GM19397 (cell line): ENCODE results near the gene TBCD.

ENCODE experiments used
- ATAC-seq: cut with Tn5 transposase; IDR thresholded peaks from one replicate; pipeline ENCODE4 v1.9.1; 2021; ENCODE audit warnings: mild to moderate bottlenecking, moderate library complexity; ENCODE audit not compliant: unreplicated experiment

Gene TBCD

DNA sequence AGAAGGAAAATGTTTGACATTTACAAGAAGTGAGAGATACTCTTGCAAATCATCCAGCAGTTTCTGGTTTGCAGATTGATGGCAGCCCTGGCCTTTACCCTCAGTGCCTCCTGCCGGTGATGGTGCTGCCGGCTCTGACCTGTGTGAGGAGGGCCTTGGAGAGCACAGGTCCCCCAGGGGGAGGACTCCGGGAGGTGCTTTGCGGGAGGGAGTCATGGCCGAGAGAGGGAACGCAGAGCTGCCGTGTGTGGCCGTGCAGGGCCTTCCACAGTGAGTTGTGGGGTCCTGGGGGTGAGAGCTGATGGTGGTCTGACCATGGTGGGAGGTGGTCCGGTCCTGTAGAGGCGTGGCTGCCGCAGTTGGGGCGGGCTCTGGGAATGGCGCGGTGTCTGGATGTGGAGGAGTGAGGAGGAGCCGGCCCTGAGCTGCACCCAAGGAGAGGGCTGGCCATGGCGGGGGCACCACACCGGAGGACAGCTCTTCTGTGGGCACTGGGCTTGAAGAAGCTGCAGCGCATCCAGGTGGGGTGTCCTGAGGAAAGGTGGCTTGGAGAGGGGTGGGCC, 116.0 kb downstream of the TBCD start:
- ATAC-seq = no peak

DNA sequence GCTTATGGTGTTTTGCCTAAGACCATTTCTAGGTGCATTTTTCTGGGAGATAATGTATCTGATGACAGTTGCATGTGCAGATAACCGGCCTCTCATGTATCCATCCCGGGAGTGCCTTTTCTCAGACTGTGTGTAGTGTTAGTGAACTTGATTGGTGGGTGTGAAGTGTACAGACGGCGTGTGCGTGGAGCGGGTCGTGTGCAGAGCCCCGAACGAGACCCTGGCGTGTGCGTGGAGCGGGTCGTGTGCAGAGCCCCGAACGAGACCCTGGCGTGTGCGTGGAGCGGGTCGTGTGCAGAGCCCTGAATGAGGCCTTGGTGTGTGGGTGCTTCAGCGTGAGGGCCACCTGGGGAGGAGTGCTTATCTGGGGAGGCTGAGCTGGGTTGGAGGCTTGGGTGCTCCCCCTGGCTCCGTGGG, 116.9 kb downstream of the TBCD start:
- no peak for ATAC-seq

DNA sequence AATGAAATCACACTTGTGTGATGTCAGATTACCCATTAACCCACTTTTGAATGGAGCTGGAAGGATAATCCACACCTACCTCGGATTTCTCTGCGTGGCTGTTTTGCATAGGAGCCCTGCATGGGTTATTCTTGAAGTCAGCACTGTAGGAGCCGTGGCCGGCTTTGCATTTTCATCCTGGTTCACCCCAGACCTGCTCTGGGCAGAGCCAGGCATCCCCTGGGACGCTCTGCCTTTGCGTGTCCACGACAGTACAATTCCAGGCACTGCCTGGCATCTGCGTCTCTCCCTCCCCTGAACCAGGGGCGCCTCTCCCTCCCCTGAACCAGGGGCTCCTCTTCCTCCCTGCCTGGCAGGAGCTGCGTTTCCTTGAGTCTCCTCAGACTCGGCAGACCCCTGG, 117.7 kb downstream of the TBCD start:
- ATAC-seq = no peak

DNA sequence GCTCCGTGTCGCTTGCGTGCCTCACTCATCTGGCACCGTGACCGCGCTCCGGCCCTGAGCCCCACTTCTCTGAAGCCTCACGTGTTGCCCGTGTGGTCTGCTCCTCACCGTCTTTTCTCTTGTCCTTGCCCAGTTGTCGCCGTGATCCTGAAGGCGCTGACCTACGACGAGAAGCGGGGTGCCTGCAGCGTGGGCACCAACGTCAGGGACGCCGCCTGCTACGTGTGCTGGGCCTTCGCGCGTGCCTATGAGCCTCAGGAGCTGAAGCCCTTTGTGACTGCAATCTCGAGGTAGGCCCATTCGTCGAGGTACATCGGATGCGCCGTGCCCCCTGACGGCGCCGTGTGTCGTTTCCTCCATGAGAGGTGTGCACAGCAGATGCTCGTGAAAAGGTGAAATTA, 118.2 kb downstream of the TBCD start:
- no peak for ATAC-seq

DNA sequence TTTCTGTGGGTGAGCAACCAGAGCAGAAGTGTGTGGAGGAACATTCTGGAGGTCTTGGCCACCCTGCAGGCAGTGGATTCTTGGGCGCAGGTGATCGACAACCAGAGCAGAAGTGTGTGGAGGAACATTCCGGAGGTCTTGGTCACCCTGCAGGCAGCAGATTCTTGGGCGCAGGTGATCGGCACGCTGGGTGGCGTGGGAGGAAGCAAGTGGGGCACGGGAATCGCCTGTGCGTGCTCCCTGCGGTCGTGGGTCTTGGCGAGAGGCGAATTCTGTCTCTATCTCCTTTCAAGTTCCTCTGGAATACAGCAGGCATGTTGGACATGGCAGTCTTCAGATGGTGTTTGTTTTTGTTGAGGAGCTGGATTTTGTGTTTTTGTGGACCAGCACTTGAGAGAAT, 118.7 kb downstream of the TBCD start:
- no peak for ATAC-seq

DNA sequence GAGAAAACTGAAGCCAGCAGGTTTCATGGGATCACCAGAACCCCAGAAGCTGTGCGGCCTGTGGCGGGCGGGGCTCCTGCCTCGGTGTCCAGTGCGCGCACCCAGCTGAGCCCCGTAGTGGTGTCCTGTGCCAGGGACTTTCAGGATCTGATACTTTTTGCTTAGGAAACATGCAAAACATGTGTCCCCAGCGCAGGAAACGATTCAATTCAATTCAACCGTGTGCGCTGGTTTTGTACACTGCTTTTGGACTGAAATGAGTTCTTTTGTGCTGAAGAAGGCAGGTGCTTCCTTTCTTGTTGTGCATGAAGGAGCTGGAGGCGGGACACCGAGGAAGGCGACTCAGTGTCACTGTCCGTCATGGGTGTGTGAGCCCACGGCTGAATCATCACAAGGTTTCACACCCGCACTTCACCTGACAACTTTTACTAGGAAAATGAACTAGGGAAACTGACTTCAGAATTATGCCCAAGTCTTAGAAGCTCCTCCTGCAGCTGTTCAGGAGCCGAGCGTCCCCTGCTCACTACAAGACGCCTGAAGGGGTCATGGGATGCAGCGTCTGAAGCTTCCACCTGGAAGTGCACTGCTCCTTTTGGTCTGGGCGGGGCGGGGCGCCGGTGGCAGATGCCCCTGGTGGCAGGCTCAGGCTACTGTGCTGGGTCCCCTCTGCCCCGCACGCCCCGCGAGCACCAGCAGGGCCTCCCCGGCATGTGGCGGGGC, 119.4 kb downstream of the TBCD start:
- peak; percentile 46 for ATAC-seq

DNA sequence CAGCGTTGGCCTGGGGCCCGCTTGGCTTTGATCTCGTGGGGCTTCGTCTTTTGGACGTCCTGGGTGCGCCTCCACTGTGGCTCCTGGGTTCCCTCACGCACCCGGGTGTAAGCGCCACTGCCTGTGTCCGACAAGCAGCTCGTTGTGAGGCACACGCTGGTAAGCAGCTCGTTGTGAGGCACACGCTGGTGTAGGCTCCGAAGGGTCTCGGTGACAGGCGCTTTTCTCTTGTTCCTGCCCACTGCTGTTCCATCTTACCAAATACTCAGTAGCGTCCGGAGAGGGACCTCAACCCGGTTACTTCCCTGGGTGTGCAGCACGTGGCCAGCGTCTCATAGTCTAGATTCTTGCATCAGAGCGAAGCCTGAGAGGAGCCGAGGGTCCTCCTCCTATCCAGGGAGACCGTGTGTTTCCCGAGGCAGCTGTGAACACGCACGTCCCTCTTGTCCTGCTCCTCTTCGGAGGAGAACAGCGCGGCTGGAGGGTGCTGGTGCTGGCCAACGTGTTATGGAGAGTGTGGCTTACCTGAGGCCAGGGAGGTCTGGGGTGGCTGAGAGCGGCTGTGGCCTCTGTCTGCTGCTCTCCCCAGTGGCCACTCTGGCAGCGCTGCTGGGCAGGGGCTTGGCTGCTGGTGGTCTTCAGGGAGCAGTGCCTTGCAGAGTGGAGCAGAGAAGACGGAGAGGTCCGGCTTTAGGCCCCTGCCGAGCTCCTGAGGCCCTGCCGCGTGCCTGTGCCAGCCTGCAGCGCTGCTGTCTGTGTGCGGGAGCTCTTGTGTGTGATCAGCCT, 120.1 kb downstream of the TBCD start:
- no peak for ATAC-seq

DNA sequence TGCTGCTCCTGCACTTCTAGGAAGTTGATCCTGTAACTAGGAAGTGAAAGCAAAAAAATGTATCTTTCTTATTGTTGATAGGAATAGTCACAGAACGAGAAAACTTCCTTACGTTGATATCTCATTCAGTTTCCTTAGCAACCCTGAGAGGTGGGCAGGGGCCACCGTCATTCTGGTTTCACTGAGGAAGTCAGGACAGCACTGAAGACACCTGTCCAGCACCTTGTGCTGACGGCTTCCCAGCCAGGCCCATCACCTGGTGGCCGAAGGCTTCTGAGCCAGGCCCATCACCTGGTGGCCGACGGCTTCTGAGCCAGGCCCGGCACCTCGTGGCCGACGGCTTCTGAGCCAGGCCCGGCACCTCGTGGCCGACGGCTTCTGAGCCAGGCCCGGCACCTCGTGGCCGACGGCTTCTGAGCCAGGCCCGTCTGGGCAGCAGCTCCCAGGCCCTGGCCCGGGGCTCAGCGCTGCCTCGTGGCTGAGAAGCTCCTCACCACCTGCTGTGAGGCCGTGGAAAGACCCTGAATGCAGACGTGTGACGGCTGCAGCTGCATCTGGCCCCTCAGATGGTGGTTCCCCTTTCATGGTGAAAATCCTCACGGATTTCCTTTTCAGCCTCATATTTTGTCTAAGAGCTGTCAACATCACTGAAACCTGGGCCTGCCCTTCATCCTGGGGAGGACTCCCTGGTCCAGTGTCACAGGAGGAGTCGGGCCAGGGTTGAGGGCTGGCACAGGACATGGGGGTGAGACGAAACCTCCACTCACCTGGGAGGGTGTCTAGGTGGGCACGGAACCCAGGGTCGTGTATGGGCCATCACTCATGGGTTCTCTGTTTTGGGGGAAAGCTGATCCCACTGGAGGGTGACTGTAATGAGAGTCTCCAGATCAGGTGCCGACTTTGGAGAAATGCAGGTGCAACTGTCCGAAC, 121.0 kb downstream of the TBCD start:
- no peak for ATAC-seq

DNA sequence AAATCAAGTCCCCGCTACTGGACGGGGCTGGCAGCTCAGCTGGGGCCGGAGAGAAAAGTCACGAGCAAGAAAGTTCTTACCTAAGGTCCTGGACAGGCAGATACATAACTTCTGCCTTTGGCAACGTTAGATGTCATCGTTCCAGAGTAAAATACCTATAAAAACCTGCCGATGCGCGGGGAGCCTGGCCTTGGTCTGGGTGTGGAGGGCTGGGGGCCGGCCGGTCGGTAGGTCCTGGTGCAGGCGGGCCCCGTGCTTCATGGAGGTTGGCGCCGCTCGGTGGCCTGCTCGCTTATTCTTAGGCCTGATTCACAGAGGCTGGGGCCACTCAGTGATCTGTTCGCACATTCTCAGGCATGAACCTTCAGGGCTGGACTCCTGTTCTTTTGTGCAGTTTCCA, 121.7 kb downstream of the TBCD start:
- ATAC-seq = no peak

DNA sequence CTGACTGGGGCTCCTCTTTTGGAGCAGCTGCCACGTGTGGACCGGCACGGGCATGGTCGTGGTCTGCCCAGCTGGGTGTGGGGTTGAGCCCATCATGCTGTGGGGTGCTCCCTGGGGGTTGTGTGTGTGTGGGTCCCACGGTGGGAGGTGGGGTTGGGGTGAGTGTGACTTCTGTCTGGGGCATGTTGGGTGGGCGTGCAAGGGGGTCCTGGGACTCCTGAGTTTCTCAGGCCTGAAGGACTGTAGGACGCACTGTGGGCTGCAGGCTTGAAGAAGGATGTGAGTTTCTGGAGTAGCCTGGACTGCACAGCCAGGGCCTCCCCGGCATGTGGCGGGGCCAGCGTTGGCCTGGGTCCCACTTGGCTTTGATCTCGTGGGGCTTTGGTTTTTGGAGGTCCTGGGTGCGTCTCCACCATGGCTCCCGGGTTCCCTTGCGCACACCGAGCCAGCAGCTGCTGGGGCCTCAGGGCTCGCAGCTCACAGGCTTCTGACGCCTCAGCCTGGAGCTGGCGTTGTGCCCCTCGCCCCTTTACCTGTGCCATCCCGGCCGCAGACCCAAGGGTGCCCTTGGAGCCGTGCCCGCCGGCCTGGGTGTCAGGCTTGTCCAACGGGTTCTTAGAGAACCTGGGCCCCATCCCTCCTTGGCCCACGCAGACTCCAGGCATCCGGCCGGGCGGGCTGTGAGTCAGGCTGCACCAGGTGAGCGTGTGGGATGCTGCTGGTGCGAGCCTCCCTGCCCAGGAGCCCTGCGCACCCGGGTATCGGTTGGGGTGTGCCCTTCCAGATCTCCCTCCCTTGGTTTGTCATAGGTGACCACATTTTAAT, 122.4 kb downstream of the TBCD start:
- no peak for ATAC-seq

DNA sequence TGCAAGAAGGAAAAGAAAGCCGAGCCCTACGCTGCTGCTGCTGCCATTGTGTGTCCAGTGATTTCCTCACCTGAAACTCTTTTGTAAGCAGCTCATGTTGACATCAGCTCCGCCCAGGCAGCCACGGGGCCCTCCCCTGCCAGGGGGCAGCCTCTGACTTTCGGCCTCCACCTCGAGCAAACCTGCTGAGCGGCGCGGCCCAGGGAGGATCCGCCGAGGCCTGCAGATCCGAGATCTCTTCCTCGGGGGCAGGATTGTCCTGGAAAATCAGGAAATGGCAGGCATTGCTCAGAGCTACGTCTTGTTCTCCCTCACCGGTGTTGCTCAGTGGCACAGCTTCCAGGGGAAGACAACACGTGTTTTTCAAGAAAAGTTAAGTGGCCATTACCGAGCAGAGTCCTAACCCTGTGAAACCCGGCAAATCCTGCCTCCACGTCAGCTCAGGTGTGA, 123.6 kb downstream of the TBCD start:
- ATAC-seq = no peak

DNA sequence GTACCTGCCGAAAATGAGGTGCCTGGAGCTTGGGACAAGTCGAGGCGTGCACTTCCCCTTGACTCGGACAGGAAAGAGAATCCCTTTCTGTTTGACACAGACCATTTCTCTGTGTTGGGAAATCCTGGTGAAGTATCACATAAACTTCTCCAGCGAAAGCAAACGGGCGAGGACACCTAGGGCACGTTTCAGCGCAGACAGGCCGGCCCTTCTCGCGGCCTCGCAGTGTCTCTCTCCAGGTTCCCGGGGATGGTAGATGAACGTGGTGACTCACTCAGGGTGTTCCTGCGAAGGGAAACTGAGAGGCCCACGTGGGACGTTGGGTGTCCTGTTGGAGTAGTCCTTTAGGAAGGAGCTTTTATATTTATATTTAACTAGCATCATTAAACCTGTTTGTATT, 124.3 kb downstream of the TBCD start:
- no peak for ATAC-seq

DNA sequence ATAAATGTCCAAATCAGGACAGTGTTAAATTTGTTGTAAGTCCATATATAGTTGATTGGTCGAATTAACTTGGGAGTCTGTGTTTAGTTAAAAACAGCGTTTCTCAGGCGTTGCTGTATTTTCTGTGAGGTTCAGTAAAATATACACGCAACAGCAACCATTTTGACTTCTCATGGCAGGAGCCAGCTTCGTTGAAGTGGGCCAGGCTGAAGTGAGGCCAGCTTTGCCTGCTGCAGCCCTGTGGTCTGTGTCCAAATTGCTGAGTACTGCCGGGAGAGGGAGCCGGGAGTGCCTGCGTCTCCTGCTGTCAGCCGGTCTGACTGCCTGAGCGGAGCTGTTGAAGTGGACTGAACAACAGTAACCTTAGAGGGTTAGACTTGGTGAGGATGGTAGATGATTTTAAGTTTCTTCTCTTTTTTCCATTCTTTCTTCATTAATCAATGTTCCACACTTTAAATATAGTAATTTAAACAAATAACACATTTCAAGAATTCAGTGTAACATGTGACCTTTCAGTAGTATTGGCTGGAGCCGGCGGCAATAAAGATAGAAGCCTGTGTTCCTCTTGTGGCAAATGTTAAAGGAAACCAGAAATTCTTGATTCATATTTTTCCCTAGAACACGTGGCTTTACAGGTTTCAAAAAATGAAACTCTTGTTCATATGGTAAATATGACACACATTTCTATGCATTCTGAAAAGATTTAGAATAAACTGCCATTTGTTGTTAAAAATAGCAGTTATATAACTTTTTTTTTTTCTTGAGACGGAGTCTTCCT, 124.9 kb downstream of the TBCD start:
- ATAC-seq = no peak

DNA sequence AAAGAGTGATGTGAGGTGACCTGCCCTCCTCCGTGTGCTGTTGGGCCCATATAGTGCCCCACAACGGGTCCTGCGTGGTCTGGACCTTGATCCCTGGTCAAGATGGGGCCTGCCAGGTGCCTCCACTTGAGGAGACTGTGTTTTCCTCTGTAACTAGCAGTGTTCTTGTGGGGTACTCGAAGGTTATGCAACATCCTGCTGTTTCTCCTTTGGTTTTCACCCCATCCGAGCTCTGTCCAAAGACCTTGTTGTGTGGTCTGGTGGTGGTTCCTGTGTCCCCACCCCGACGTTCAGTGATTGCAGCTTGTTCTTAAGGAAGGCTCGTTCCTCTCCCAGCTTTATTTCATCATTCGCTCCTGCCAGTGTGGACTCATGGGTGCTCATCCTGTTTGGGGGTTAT, 126.7 kb downstream of the TBCD start:
- ATAC-seq = no peak

DNA sequence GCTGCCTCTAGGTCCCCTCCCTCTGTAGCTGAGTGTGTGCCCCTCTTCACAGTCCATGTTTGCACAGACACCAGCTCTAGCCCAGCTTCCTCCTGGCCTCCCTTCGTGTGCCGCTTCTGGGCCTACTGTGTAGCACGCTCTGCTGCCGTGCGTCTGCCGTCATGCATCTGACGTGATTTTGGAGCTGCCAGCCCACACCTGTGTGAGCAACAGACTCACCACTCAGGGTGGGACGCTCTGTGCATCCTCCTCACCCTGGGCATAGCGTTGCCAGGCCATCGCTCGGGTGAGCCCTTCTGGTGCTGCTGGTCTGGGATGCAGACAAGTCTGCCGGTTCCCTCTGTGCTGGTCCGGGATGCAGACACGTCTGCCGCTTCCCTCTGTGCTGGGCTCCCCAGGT, 127.4 kb downstream of the TBCD start:
- ATAC-seq = no peak

DNA sequence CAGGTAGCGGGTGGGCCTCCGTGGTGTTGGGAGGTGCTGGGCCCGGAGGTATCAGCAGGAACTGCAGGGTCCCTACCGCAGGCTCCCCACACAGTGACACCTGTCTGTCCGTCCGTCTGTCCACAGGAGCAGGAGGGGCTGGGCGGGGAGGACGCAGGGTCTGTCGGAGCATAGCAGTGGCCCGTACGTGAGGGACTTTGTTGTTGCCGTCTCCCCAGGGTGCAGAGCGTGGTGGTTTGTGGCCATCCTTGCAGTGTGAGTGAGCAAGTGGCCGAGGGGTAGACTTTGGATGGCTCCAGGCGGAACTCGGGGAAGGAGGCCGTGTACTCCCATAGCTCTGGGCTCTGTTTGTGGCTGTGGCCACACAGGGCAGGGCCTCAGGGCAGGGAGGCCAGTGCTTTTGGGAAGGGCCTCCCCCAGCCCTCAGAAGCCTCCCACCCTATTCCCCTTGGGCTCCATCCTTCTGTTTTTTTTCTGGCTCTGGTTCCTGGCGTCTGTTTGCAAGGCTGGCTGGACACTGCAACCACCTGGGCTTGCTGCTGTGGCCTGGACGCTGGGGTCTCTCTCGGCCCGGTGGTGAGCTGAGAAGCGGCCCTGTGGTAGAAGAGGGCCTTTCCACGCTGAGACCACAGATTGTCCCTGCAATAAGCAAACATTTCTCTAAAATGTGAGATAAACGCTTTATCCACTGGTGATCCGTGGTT, 128.9 kb downstream of the TBCD start:
- no peak for ATAC-seq

DNA sequence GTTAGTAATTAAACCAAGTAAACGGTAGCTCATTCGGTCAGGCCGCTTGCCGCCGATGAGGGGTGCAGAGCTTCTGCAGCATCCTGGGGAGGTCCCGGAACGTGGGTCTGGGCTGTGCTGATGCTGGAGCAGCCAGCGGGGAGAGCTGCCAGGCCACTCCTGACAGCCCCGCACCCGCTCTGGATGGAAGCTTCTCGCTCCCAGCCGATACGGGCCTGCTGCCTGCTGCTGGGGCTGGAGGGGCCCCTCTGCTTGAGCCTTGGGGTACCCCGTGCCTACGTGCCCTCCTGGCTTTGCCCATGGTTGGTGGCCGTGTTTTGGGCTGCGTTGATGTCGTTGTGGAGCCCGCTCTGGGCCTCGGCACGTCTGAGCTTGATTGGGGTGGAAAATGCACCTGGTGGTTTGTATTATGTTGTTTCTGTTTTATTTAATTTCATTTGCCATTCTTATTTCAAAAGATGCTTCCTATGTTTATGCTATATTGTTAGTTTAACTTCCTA, 129.5 kb downstream of the TBCD start:
- ATAC-seq = no peak

DNA sequence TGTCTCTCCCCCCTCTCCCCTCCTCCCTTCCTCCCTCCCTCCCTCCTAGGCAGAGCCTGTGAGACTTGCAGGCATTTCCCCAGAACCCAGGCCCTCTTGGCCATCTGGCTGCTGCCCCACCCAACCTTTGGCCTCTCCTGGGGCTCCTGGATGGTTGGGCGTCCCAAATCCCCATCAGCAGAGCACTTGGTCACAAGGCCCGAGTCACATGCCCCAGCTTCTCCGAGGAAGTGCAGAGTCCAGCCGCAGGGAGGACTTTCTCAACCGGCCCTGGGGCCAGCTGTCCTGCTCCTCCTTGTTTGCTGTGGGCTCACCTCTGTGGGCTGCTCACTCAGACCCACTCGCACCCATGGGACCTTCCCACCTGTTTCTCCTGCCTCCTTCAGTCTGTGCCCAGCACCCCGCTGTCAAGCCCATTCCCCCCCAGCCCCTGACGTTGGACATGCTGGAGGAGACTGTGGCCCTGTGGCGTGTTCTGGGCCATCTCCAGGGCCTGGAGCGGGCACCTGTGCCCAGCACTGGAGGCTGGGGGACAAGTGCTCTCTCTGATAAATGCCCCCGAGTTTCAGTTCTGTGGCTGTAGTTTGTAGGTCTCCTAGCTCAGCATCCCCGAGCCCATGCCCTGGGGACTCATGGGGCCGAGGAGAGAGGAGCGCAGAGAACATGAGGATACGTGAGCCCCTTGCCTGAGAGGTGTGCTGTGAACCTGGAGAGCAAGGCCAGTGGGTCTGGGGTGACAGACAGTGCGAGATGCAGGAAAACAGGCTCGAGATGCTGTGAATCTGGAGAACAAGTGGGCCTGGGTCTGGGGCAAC, 130.2 kb downstream of the TBCD start:
- no peak for ATAC-seq
